HG02870 (cell line): Measurements from ENCODE around the gene ASB16.
"Not testable (repeated sequence)": the region's sequence is repeated elsewhere in the genome, so short reads cannot be mapped to it uniquely, and the experiment has no call there.

Experiments
- ATAC-seq: cut with Tn5 transposase; IDR thresholded peaks from one replicate; pipeline ENCODE4 v1.9.1; 2021; ENCODE audit warnings: mild to moderate bottlenecking, moderate library complexity; ENCODE audit not compliant: unreplicated experiment

The ASB16 gene

DNA sequence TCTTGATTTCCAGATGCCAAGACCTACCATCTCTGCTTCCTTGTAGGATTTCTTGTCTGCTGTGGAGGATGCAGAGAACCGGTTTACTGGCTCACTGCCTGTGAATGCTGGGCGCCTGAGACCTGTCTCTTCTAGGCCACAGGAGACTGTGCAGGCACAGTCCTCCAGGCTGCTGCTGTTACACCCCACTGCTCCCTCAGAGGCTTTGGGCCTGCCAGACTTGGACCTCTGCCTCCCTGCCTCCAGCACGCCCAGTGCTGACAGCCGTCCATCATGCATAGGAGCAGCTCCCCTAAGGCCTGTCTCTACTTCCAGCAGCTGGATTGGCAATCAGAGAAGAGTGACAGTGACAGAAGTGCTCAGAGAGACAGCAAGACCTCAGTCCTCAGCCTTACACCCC is 22.7 kb upstream of the ASB16 start:
- no peak for ATAC-seq

DNA sequence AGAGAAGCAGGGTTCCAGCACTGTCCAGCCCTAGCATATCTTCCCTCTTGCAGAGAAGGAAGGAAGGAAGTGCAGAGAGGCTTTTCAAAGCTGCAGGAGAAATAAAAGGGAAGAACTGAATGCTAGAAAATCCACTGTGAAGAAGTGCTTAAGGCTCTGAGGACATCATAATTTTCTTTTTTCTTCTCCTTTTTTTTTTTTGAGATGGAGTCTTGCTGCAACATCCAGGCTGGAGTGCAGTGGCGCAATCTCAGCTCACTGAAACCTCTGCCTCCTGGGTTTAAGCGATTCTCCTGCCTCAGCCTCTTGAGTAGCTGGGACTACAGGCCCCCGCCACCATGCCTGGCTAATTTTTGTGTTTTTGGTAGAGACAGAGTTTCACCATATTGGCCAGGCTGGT is 21.4 kb upstream of the ASB16 start:
- not testable (repeated sequence) for ATAC-seq

DNA sequence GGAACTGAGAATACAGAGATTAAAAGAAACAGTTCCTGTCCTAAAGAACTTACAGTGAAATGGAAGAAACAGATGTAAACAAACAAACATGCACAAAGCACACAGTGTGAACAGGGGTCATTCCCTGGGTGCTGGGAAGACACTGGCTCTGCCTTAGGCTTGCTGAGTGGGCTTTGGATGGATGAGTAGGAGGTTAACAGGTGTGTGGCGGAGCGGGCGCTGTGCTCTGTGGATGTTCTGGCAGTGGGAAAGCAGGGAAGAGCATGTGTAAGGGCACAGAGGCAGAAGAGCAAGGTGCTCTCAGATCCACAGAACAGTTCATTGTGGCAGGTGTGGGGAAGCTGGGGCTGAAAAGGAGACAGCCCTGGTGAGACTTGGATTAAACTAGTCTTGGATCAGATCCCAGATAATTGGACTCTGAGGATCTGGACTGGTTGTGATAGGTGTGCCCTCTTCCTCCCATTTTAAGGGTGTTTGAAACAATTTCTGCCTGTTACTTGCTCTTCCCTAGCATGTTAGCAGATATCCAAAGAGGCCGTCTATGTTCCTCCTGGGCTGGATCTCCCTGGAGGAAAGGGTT is 20.7 kb upstream of the ASB16 start:
- no peak for ATAC-seq

DNA sequence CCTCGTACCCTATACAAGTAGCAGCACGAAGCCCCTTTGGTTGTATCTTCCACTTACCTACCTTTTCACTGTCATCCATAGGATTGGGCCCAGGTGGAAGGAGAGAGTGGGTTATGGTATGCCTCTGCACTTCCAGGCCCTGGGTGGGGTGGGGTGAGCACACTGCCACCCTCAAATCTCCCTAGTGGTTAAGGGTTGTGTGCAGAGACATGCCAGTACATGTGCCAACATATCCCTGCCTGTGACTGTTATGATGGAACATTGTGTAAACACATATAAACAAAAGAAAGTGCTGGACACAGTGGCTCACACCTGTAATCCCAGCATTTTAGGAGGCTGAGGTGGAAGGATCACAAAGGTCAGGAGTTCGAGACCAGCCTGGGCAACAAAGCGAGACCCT is 17.6 kb upstream of the ASB16 start:
- ATAC-seq = no peak

DNA sequence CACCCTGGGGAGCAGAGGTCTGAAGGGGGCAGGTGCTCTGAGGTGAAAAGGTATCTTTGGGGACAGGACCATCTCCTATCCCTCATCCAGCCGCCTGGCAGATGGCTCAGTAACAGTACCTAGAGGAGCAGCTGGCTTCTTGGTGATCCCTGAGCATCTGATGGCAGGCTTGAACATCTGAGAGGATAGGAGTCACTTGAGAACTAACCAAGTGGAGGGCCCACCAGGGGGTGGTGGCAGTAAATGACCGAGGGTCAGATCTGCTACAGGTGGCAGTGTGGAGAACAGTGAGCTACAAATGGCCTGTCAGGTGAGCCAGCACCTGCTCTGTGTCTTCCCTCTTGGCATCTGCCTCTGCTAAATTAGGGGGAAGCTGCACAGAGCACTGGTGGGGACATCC is 15.0 kb upstream of the ASB16 start:
- ATAC-seq = no peak

DNA sequence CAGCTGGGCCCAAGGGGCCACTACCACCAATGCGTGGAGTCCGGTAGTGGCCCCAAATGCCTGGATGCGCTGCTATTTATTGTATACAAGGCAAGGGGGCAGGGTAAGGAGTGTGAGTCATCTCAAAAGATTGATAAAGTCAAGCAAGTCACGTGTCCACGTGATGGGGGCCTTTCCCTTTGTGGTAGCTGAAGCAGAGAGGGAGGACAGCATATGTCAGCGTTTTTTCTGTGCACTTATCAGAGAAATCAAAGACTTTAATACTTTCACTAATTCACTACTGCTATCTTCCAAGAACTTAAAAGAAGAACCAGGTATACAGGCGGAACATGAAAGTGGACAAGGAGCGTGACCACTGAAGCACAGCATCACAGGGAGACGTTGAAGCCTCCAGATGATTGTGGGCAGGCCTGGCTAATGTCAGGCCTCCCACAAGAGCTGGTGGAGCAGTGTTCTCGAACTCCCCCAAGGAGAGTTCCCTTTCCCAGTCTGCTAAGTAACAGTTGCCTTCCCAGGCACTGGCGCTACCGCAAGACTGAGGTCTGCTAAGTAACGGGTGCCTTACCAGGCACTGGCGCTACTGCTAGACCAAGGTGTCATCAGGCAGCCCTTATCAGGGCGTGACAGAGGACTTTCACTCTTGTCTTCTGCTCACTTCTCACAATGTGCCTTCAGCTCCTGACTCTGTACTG is 10.8 kb upstream of the ASB16 start:
- no peak for ATAC-seq

DNA sequence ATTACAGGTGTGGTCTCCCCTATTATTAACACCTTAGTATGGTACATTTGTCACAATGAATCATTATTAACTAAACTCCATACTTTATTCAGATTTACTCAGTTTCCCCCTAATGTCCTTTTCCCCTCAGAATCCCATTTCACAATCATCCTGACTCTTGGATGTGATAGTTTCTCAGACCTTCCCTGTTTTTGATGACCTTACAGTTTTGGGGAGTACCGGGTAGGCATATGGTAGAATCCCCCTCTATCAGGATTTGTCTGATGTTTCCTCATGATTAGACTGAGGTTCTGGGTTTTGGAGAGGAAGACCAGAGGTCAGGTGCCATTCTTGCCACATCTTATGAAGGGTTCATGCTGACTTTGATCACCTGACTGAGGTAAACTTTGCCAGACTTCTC is 6.0 kb upstream of the ASB16 start:
- ATAC-seq = no peak

DNA sequence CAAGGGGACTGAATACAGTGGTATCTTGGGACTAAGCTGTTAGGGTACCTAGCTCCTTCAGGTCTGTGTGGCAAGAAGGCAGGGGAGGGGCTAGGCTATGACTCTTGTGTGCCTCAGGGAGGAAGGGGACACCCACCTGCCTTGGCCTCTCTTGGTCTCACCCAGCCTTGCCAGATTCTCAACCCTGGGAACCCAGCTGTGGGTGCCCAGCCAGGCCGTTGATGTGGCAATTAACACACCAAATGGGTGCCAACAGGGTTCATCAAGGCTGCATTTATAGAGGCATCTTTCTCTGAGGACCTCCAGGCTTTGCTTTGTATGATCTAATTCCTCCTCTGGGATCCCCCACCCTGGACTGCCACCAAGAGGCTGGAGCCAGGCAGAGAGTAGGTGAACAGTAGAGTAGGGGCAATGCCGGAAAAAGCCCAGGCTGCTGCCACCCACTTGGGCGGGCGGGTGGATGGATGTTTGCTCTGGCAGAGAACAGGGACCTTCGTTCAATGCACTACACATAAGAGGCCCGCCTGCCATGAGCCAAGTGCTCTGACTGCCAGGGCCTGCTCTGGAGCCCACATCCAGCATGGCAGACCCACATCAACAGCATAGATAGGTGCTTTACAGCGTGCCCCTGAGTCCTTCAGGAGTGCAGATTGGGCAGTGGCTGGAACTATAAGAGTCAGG is 3.2 kb upstream of the ASB16 start:
- ATAC-seq = no peak

DNA sequence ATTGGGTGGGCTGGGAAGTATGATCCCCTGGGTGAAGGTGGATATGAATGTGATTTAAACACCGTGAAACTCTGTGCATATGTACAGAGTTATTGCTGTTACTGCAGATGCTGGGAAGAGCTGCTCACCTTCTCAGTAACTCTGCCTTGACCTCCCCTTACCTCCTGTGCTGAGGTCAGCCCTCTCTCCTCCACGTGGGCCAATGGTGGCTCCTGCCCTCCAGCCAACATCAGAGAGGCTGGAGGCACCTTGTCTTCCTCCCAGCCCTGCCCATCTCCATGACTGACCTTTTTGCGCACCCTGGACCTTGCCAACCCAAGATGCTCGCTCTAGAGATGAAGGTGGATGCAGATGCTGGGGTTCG is 387 bp upstream of the ASB16 start:
- ATAC-seq = no peak

DNA sequence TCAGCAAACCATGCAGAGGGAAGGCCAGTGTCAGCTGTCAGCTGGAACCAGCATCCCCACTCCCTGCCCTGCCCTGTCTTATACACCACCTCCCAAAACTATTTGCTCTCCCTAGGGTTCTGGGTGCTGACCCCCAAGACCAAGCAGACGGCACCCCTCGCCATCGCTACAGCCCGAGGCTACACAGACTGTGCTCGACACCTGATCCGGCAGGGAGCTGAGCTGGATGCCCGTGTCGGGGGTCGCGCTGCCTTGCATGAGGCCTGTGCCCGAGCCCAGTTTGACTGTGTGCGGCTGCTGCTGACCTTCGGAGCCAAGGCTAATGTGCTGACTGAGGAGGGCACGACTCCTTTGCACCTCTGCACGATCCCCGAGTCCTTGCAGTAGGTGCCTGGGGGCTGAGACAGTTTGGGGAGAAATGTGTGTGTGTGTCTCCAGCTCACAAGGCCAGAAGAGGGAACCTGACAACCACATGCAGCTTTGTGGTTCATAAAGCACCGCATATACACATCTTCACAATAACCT is 1.5 kb downstream of the ASB16 start:
- no peak for ATAC-seq

DNA sequence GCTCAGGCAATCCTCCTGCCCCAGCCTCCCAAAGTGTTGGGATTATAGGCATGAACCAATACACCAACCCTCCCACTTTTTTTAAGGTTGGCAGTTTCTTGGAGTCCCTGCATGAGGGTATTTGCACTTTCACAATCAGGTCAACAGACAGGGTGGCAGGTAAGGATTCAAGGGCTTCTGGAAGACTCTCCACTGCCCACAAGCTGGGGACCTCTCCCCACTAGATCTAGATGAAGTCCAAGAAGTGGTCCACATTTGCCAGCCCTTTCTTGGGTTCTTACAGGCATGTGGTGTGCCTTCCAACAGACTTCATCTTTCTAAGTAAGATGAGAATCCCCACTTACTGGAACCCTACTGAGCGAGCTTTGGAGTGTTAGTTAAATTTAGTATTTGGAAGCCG is 3.9 kb downstream of the ASB16 start:
- ATAC-seq = no peak

DNA sequence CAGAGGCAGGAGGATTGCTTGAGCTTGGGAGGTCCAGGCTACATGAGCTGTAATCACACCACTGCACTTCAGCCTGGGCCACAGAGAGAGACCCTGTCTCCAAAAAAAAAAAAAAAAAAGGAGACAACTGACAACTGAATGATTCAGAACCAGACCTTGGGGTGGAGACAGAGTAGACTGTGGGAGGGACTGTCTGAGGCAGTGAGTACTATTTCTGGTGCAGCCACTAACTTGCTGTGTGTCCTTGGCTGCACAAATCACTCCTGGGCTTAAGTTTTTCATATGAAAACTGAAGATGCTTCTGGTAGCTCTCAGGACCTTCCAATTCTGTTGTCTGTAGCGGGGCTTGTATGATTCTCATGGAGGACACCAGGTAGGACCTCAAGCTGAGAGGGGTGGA is 5.8 kb downstream of the ASB16 start:
- ATAC-seq = no peak

DNA sequence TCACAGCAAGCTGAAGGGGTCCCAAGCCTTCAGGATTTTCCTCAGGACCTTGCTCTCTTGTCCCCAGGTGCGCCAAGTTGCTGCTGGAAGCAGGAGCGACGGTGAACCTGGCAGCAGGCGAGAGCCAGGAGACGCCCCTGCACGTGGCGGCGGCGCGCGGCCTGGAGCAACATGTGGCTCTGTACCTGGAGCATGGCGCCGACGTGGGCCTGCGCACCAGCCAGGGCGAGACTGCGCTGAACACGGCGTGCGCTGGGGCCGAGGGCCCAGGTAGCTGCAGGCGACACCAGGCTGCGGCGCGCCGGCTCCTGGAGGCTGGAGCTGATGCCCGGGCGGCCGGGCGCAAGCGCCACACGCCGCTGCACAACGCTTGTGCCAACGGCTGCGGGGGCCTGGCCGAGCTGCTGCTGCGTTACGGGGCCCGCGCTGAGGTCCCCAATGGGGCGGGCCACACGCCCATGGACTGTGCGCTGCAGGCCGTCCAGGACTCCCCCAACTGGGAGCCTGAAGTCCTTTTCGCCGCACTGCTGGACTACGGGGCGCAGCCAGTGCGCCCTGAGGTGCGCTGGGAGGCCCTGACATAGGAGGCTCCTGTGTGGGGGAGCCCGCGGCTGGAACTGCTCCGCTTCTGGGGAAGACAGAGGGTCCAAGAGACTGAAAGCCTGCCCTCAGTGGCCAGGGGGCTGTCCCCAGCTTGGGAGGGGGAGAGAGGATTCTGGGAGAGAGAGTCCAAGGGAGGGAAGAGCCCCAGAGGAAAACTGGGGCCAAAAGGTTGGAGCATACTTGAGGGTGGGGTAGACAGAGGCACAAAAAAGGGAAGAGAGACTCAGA is 6.4 kb downstream of the ASB16 start:
- ATAC-seq = no peak

DNA sequence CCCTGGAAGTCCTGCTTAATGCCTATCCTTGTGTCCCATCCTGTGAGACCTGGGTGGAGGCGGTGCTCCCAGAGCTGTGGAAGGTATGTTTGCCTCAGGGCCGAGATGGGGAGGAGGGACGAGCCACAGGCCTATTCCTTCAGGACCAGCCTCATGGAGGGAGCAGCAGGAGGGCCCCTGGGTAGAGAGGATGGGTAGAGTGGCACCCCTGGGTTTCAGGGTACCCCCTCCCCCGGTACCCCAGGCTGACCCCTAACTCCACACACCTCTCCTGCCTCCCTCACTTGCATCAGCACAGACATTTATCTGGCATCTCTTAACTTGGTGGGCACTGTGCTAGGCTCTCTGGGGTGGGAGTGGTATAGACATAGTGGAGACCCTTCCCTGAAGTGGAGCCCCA is 7.1 kb downstream of the ASB16 start:
- no peak for ATAC-seq

DNA sequence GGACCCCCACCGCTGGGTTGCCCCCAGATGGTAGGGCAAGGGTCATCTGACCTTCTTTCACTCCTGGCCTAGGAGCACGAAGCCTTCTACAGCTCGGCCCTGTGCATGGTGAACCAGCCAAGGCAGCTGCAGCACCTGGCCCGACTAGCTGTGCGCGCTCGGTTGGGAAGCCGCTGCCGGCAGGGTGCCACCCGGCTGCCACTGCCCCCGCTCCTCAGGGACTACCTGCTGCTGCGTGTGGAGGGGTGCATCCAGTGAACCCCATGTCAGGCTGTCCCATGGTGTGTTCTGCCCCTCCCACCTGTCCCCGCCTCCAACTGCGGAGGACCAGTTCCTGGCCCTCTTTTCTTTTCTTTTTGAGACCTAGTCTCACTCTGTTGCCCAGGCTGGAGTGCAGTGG is 7.6 kb downstream of the ASB16 start:
- ATAC-seq = no peak

DNA sequence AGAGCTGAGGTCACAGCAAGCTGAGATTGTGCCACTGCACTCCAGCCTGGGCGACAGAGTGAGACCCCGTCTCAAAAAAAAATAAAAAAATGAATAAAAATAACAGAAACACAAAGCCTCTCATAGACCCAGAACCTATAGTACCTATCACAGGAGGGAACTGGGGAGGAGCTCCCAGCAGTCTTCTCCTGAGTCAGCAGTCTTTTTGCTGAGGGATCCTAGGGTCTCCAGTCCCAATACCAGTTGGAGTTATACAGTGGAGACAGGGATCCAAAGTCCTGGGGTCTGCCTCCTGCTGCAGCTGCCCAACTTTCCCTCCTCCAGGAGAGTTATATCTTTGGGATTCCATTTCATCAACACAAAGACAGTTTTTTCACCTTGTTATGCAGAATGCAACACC is 12.5 kb downstream of the ASB16 start:
- ATAC-seq = no peak

DNA sequence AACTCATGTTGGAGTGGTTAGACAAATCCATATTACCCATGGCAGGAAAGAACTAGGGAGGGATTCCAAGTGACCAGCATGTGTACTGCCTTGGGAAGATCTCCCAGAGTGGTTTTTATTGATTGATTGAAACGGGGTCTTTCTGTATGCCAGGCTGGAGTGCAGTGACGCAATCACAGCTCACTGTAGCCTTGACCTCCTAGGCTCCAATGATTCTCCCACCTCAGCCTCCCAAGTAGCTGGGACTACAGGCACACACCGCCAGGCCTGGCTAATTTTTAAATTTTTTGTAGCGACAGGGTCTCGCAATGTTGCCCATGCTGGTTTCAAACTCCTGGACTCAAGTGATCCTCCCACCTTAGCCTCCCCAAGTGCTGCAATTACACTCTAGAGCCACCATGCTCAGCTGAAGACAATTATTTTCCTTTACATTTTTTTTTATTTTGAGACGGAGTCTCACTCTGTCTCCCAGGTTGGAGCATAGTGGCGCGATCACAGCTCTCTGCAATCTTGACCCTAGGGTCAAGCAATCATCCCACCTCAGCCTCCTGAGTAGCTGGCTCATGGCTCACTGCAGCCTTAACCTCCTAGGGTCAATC is 13.8 kb downstream of the ASB16 start:
- ATAC-seq = no peak

DNA sequence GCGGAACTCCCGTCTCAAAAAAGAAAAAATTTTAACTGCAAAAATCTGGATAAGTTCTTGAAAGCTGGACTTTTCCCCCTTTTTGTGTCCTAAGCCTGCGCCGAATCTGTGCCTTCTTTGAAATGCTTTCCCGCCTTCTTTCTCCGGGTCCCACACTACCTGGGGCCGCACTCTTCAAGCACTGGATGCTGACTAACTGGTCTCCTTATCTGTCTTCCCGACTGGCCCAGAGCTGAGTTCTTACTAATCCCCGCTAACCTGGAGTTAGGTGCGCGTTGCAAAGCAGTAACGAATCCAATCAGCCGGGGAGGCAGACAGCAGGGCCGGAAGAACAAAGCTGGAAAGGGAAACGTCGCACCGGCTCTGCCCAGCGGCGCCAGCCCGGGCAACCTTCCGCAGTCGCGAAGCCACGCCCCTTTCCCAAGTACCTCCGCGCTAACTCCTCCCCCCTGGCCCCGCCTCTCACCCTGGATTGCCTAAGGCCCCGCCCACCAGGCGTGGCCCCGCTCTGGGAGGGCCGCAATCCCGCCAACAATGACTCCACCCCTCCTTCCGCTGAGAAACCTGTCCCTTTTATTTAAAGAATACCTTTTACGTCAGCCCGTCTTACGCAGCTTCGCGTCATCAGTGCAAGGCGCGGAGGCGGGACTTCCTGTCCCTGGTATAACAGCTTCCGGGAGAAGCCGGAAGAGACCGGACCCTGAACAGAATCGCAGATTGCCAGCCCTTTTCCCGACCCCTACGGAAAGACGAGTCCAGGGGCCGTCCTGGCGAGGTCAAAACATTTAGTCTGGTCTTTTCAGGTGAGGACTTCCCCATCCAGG is 16.0 kb downstream of the ASB16 start, which contains the start of gene TMUB2:
TSS of gene TMUB2 (plus strand) at position 666 of the 824 bp plus-strand sequence. CDS start 737 bp downstream, outside the sequence.
- ATAC-seq = peak; percentile 87

DNA sequence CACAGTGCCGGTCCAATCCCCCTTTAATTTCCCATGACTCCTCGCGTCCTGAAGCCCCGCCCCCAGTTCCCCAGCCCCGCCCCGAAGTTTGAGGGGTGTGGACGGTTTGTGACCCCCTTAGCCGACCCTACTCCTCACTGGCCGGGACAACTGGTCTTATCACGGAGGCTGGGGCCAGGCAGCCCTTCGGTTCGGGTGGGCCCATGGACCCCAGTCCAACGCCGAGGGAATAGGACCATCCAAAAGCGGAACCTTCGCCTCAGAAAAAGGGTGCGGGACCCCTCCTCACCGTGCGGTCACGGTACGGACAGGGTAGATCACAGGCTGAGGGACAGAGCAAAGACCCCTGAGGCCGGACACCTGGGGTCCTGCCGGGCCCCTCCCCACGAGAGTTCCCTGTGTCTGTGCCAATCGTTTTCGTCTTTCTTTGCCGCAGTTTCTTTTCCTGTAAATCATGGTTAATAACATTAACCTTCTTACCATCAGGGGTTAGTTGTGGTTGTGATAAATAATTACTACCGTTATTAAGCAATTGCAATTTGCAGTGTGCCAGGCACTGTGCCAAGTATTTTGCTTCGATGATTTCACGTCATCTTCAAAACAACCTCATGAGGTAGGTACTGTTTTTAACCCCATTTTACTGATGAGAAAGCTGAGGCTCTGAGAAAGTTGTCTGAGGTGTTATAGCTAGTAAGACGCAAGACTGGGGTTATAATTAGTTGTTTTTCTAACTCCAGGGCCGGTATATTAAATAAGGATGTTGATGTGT is 16.8 kb downstream of the ASB16 start:
- ATAC-seq = peak; percentile 37
